ENCODE measurements around the gene TMC4.
"Not testable (repeated sequence)": the region's sequence is repeated elsewhere in the genome, so short reads cannot be mapped to it uniquely, and the experiment has no call there.

The TMC4 gene

DNA sequence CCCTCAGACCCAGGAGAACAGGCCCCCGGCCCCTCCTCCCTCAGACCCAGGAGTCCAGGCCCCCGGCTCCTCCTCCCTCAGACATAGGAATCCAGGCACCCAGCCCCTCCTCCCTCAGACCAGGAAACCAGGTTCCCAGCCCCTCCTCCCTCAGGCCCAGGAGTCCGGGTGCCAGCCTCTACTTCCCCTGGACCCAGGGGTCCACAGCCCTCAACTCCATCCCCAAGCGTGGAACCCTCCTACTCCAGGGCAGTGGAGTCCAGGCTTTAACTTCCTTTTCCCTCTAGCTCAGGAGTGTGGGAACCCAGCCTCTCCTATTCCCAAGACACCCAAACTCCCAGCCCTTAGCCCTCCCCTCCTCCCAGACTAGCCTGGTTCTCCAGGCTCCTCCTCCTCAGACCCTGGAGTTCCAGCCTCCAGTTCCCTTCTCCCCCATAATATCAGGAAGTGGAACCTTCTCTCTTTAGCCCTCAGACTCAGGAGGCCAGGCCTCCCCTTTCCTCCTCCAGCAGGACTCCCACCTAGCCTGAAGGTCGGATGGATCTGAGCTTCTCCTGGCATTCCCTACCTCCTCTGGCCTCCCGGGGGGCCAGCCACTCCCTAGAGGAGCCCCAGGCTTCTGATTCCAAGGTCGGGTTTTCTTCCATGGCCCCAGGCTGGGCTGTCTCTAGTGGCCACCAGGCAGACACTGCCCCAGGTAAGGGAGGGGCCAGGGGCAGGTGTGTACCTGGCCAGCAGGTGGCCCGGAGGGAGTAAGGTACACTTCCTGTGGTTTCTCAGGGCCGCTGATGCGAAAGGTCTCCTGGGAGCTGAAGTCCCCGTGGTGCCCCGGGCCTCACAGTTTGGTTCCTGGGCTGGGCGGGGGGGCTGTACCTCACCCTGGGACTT lies at the start of gene TMC4:
TMC4 (minus strand) TSS at position 690 of the 888 bp plus-strand sequence; CDS start at position 647, 43 bp downstream.
- Histone ChIP-seq H3K27ac (peak within 1 kb of the TSS; percentile 43), H3K4me3 (ENCODE audit: low read depth in 1 of 2, low read length in 1 of 2) (no peak within 1 kb of the TSS), H3K9me3 (no peaks in the 10 kb centered on the region), H3K27me3 (no peaks in the 10 kb centered on the region), H3K4me1 (ENCODE audit: control insufficient read depth in 1 of 2, insufficient read depth in 1 of 2, low read depth in 1 of 2, low read length in 1 of 2) (peaks cover 16 to 24% of the 10 kb centered on the region in 2 experiments), H3K36me3 (peaks cover 43% of the 10 kb centered on the region)
- TF ChIP-seq CTCF (IDR thresholded peaks at IDR 0.05) = peak; percentile 15

GRCh38 chr19:54221947-54222346 lies 49.0 kb upstream of the TMC4 start:
- peaks cover 53 to 57% of the 10 kb centered on the region in 2 experiments for H3K4me1 ChIP-seq (ENCODE audit: control insufficient read depth in 1 of 2, insufficient read depth in 1 of 2, low read depth in 1 of 2, low read length in 1 of 2)
- H3K9me3 ChIP-seq, H3K27me3 ChIP-seq: not testable (repeated sequence)
- peaks cover 46% of the 10 kb centered on the region for H3K36me3 ChIP-seq
- H3K27ac ChIP-seq = peak overlapping the region; percentile 92
- H3K4me3 ChIP-seq (ENCODE audit: low read depth in 1 of 2, low read length in 1 of 2) = peak overlapping the region; percentile 82 to 88

DNA sequence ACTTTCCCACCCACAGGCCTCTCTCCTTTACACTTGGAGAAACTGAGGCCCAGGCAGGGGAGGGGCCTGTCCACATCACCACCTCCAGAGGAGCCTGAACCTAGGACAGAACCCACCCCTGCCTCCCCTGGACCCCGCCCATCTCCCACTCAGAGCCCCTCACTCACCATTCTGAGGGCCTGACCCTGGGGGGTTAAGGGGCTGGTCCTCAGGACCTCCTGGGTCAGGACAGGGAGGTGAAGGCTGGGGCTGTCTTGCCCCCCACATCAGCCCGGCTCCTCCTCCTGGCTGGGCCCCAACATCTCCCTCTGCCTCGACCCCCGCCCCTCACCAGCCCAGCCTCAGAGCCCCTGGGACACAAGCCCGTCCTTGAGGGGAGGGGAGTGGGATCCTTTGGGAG lies 46.7 kb upstream of the TMC4 start:
- H3K36me3 ChIP-seq = peaks cover 66% of the 10 kb centered on the region
- not testable (repeated sequence) for H3K9me3 ChIP-seq, H3K27me3 ChIP-seq
- H3K4me1 ChIP-seq (ENCODE audit: control insufficient read depth in 1 of 2, insufficient read depth in 1 of 2, low read depth in 1 of 2, low read length in 1 of 2) = peaks cover 68 to 73% of the 10 kb centered on the region in 2 experiments
- H3K27ac ChIP-seq = peak overlapping the region; percentile 79
- H3K4me3 ChIP-seq (ENCODE audit: low read depth in 1 of 2, low read length in 1 of 2) = peak overlapping the region; percentile 32 to 35

- peak overlapping the region; percentile 79 for H3K27ac ChIP-seq
- peaks cover 66% of the 10 kb centered on the region for H3K36me3 ChIP-seq
- no peaks in the 10 kb centered on the region for H3K27me3 ChIP-seq
- H3K9me3 ChIP-seq = no peaks in the 10 kb centered on the region
- no peak for TF ChIP-seq CTCF (IDR thresholded peaks at IDR 0.05)
- H3K4me1 ChIP-seq (ENCODE audit: control insufficient read depth in 1 of 2, insufficient read depth in 1 of 2, low read depth in 1 of 2, low read length in 1 of 2) = peaks cover 68 to 73% of the 10 kb centered on the region in 2 experiments
- peak overlapping the region; percentile 32 to 35 for H3K4me3 ChIP-seq (ENCODE audit: low read depth in 1 of 2, low read length in 1 of 2)
Measured at GRCh38 chr19:54218960-54219661, 46.2 kb upstream of the TMC4 start.

GRCh38 chr19:54218259-54218658 lies 45.3 kb upstream of the TMC4 start:
- peaks cover 66% of the 10 kb centered on the region for H3K36me3 ChIP-seq
- no peaks in the 10 kb centered on the region for H3K27me3 ChIP-seq
- no peak for TF ChIP-seq CTCF (IDR thresholded peaks at IDR 0.05)
- peak overlapping the region in 1 of 2 experiments; percentile 32 for H3K4me3 ChIP-seq (ENCODE audit: low read depth in 1 of 2, low read length in 1 of 2)
- no peaks in the 10 kb centered on the region for H3K9me3 ChIP-seq
- H3K27ac ChIP-seq = peak overlapping the region; percentile 79
- H3K4me1 ChIP-seq (ENCODE audit: control insufficient read depth in 1 of 2, insufficient read depth in 1 of 2, low read depth in 1 of 2, low read length in 1 of 2) = peaks cover 65 to 72% of the 10 kb centered on the region in 2 experiments

DNA sequence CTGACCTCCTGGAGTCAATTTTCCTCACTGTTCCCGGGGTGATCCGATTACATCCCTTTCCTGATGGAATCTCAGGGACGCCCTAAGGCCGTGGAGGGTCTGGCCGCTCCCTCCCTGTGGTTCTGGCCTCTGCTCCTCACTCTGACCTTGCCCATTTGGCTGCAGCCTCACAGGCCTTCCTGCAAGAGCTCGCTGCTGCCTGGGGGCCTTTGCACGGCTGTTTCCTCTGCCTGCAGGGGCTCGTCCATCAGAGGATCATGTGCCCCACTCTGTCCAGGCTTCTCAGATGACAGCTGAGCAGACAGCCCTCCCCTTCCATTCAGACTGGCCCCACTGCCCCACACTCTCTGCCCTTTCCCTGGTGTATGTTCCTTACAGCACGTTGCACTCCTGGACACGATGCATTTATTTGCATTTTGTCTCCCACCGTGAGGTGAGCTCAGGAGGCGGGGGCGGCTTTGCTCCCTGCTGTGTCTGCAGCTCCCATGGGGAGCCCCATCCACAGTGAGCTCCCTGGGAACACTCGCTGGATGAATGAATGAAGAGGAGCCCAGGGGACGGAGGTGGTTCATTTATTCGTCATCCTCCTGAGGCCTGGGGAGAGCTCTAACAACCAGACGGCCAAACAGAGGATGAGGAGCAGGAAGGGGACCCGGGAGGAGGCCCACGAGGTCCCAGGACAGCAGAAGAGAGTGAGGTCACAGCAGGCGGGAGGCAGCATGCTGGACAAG lies 44.7 kb upstream of the TMC4 start:
- peak overlapping the region; percentile 79 for H3K27ac ChIP-seq
- H3K9me3 ChIP-seq; H3K27me3 ChIP-seq; H3K4me3 ChIP-seq (ENCODE audit: low read depth in 1 of 2, low read length in 1 of 2): not testable (repeated sequence)
- peaks cover 65 to 73% of the 10 kb centered on the region in 2 experiments for H3K4me1 ChIP-seq (ENCODE audit: control insufficient read depth in 1 of 2, insufficient read depth in 1 of 2, low read depth in 1 of 2, low read length in 1 of 2)
- peaks cover 66% of the 10 kb centered on the region for H3K36me3 ChIP-seq

Data from neutrophil (primary cell).